Endothelial cell of umbilical vein (primary cell): Measurements from ENCODE around the gene ACO2. TPM values are rescaled to one million over a fixed set of nuclear protein-coding genes. Genes with fewer than 3 reads are reported as not detected.

Experiments
- BruUV-seq: library from RNA; stranded (reverse); fragments of 400-500 nt; replicated peaks from 2 replicates; lab custom pipeline; 2021; lab: Mats Ljungman, UMichigan
- CTCF ChIA-PET: fragments of 300-600, 350-600 bp; sonication (Branson Sonifier 250); formaldehyde crosslinking; loops from one replicate; lab custom pipeline; 2021; ENCODE audit warnings: antibody characterized with exemption, inconsistent platforms; lab: Charles Lee
- POLR2A ChIA-PET: fragments of 300-600, 350-600 bp; sonication (Branson Sonifier 250); formaldehyde crosslinking; loops from one replicate; lab custom pipeline; 2021; ENCODE audit warnings: antibody characterized with exemption, inconsistent platforms; lab: Charles Lee
- DNase-seq: peaks from one replicate; pipeline ENCODE4 v3.0.0-alpha.2; 2011; ENCODE audit warnings: low read depth, low spot score
- FAIRE-seq: peaks from 2 replicates; lab custom pipeline; 2011; peaks lifted over from hg19 to GRCh38; lab: Jason Lieb, UNC
- H2AFZ ChIP-seq: 2 replicates; pipeline ENCODE4 v1.6.0; 2012; ENCODE audit warnings: low read depth, low read length, control low read depth, inconsistent platforms
- H3K27ac ChIP-seq: 2 replicates; pipeline ENCODE4 v1.5.1; 2011; ENCODE audit warnings: low read depth, mild to moderate bottlenecking, control low read depth, low read length, moderate library complexity; ENCODE audit not compliant: insufficient read depth
- H3K27me3 ChIP-seq, 2 experiments: 2 replicates each; pipeline versions ENCODE4 v1.6.0 to v1.6.1; 2011; ENCODE audit warnings: low read length in 2 of 2, mixed read lengths in 1 of 2; ENCODE audit not compliant: control insufficient read depth in 2 of 2, insufficient read depth in 2 of 2
- H3K36me3 ChIP-seq, 2 experiments: 2 replicates in 1 of 2; 3 replicates in 1 of 2; pipeline ENCODE4 v1.5.1; 2011; ENCODE audit warnings: low read length in 2 of 2, mild to moderate bottlenecking in 1 of 2, moderate library complexity in 1 of 2; ENCODE audit not compliant: control insufficient read depth in 2 of 2, insufficient read depth in 2 of 2; ENCODE audit errors: extremely low read depth in 1 of 2
- H3K4me1 ChIP-seq: 3 replicates; pipeline ENCODE4 v1.5.1; 2011; ENCODE audit warnings: mild to moderate bottlenecking, low read length; ENCODE audit not compliant: control insufficient read depth, insufficient read depth; ENCODE audit errors: extremely low read depth
- H3K4me2 ChIP-seq: 2 replicates; pipeline ENCODE4 v1.6.1; 2011; ENCODE audit warnings: low read length, control low read depth, mixed read lengths; ENCODE audit not compliant: insufficient read depth
- H3K4me3 ChIP-seq, 3 experiments: fragments of 200-600 bp in 1 of 3; sonication (generic), shearing (Covaris generic) in 1 of 3; replicated peaks in 1 of 3; 2 replicates each; pipeline ENCODE4 v1.5.1; 2011 to 2016; ENCODE audit warnings: control low read depth in 3 of 3, low read length in 3 of 3, mild to moderate bottlenecking in 2 of 3, inconsistent platforms in 1 of 3, low read depth in 1 of 3, moderate library complexity in 1 of 3; ENCODE audit not compliant: insufficient read depth in 1 of 3
- H3K79me2 ChIP-seq: 2 replicates; pipeline ENCODE4 v1.6.0; 2012; ENCODE audit warnings: low read length, inconsistent platforms; ENCODE audit not compliant: control insufficient read depth, insufficient read depth
- H3K9ac ChIP-seq: replicated peaks from 2 replicates; pipeline ENCODE3; 2011; ENCODE audit warnings: low read length, control low read depth; ENCODE audit not compliant: insufficient read depth; ENCODE audit errors: extremely low read depth
- H3K9me1 ChIP-seq: replicated peaks from 3 replicates; pipeline ENCODE4 v1.6.0; 2011; ENCODE audit warnings: mild to moderate bottlenecking, low read length; ENCODE audit not compliant: control insufficient read depth, insufficient read depth; ENCODE audit errors: extremely low read depth
- H3K9me3 ChIP-seq: replicated peaks from 2 replicates; pipeline ENCODE4 v1.5.1; 2012; ENCODE audit warnings: low read length, inconsistent platforms; ENCODE audit not compliant: control insufficient read depth, insufficient read depth
- H4K20me1 ChIP-seq: replicated peaks from 2 replicates; pipeline ENCODE3; 2011; ENCODE audit warnings: mild to moderate bottlenecking, low read length; ENCODE audit not compliant: control insufficient read depth, insufficient read depth; ENCODE audit errors: extremely low read depth
- CTCF ChIP-seq, 2 donors: IDR thresholded peaks; 1 replicate in 1 of 2; 2 replicates in 1 of 2; pipeline ENCODE4 v1.5.1; 2011; ENCODE audit warnings: low read length in 2 of 2, mild to moderate bottlenecking in 2 of 2, moderate library complexity in 2 of 2, control low read depth in 1 of 2, inconsistent platforms in 1 of 2, low read depth in 1 of 2; ENCODE audit not compliant: insufficient read depth in 1 of 2; ENCODE audit errors: extremely low read depth in 1 of 2
- EZH2 ChIP-seq: IDR thresholded peaks from 2 replicates; pipeline ENCODE4 v1.6.1; 2012; ENCODE audit warnings: borderline replicate concordance, low read depth, mild to moderate bottlenecking, moderate library complexity, low read length, inconsistent platforms; ENCODE audit not compliant: severe bottlenecking
- FOS ChIP-seq: IDR thresholded peaks from 2 replicates; pipeline ENCODE4 v1.6.1; 2011; ENCODE audit warnings: mild to moderate bottlenecking, low read length, moderate library complexity, borderline replicate concordance; ENCODE audit not compliant: insufficient read depth
- GATA2 ChIP-seq: IDR thresholded peaks from 2 replicates; pipeline ENCODE4 v1.7.0; 2011; ENCODE audit warnings: low read depth, mild to moderate bottlenecking, moderate library complexity, mixed read lengths, low read length; ENCODE audit not compliant: insufficient read length, insufficient read depth
- JUN ChIP-seq: IDR thresholded peaks from 2 replicates; pipeline ENCODE4 v1.6.1; 2011; ENCODE audit warnings: borderline replicate concordance, low read depth; ENCODE audit not compliant: insufficient read length, insufficient read depth
- MAX ChIP-seq: IDR thresholded peaks from 2 replicates; pipeline ENCODE4 v1.6.1; 2011; ENCODE audit not compliant: insufficient read depth, insufficient read length
- MYC ChIP-seq: IDR thresholded peaks from one replicate; pipeline ENCODE4 v1.6.1; 2011; ENCODE audit warnings: mild to moderate bottlenecking, low read depth, low read length
- POLR2A ChIP-seq: IDR thresholded peaks from 2 replicates; pipeline ENCODE4 v1.6.1; 2012; ENCODE audit warnings: low read depth, mild to moderate bottlenecking, control low read depth, low read length
- POLR2AphosphoS5 ChIP-seq: IDR thresholded peaks from 2 replicates; pipeline ENCODE4 v1.6.1; 2012; ENCODE audit warnings: low read depth, mild to moderate bottlenecking, control low read depth, low read length, moderate library complexity; ENCODE audit not compliant: insufficient read depth
- dilution Hi-C: fragments of 300-500 bp; cut with MboI; formaldehyde crosslinking; loops from one replicate; pipeline ENCODE4 v1.15.0; 2019; ENCODE audit warnings: low sequenced_read_pairs; ENCODE audit not compliant: extremely low pct_ligation_motif_present
- intact Hi-C: fragments of 100-400 bp; cut with micrococcal nuclease; formaldehyde crosslinking; loops from one replicate; pipeline ENCODE4 v1.10.0; 2022
- polyA plus RNA-seq, 4 experiments: library from polyadenylated mRNA; depleted of rRNA in 3 of 4; stranded (reverse) in 3 of 4; unstranded in 1 of 4; fragments of >200 nt; gene quantifications; 2 replicates each; pipeline versions ENCODE4 v1.2.1 to v1.2.3, GENCODE V29; 2011 to 2012; ENCODE audit warnings: missing spikeins in 1 of 4
- total RNA-seq: library from RNA; stranded (reverse); gene quantifications from 2 replicates; pipeline ENCODE4 v1.2.3, GENCODE V29; 2021

The ACO2 gene
- total and polyA plus RNA-seq, 2 donors (not counting 3 experiments of a cell fraction or from before 2014, with no cell fraction given) = 63.8 to 79.7 TPM

GRCh38 chr22:41523464-41524221 is 54.7 kb downstream of the ACO2 start:
- Histone ChIP-seq H3K27ac (no peak overlapping the region), H2AFZ (no peak overlapping the region), H3K4me3 (no peak overlapping the region), H3K4me1 (no peaks in the 10 kb centered on the region), H3K79me2 (no peaks in the 10 kb centered on the region), H3K9me1 (no peaks in the 10 kb centered on the region), H3K4me2 (no peak overlapping the region), H3K27me3 (no peaks in the 10 kb centered on the region), H3K36me3 (peaks cover 0 to 37% of the 10 kb centered on the region in 2 experiments), H3K9me3 (no peaks in the 10 kb centered on the region), H4K20me1 (no peaks in the 10 kb centered on the region), H3K9ac (no peak overlapping the region)
- ChIA-PET CTCF (interaction anchor here (1.8 kb wide), 1 partner anchor 120 kb away, joined by 9 read pairs; no protein-coding TSS in a partner anchor), POLR2A (no interaction called here)
- dilution Hi-C loops (no loop called here), intact Hi-C loops (no loop called here)
- BruUV-seq = no TSS peak
- TF ChIP-seq POLR2AphosphoS5 = peak; percentile 44
- TF ChIP-seq JUN = no peak
- no peak for FAIRE-seq
- DNase-seq = no peak

- Histone ChIP-seq H3K9me1 (no peaks in the 10 kb centered on the region), H3K27ac (no peak overlapping the region), H3K4me3 (no peak overlapping the region), H3K79me2 (no peaks in the 10 kb centered on the region), H3K4me2 (no peak overlapping the region), H3K36me3 (peaks cover 0 to 35% of the 10 kb centered on the region in 2 experiments), H3K27me3 (no peaks in the 10 kb centered on the region), H2AFZ (no peak overlapping the region), H4K20me1 (no peaks in the 10 kb centered on the region), H3K9ac (no peak overlapping the region), H3K9me3 (no peaks in the 10 kb centered on the region), H3K4me1 (no peaks in the 10 kb centered on the region)
- ChIA-PET POLR2A (no interaction called here), CTCF (interaction anchor here (1.8 to 4.5 kb wide), 2 partner anchors 120 to 121 kb away, joined by 9 to 124 read pairs; no protein-coding TSS in a partner anchor)
- BruUV-seq = no TSS peak
- no peak for FAIRE-seq
- TF ChIP-seq CTCF (IDR thresholded peaks at IDR 0.05; ENCODE audit: extremely low read depth in 1 of 2, insufficient read depth in 1 of 2, low read depth in 1 of 2, low read length in 2 of 2) (no peak), EZH2 (no peak), MYC (no peak), FOS (no peak), POLR2A (no peak), POLR2AphosphoS5 (no peak), JUN (no peak), GATA2 (no peak), MAX (no peak)
- dilution Hi-C loops (no loop called here), intact Hi-C loops (no loop called here)
- peak; percentile 29 for DNase-seq
Observed at GRCh38 chr22:41524251-41524661, 55.3 kb downstream of the ACO2 start.
